HepG2 (cell line): ENCODE results near the gene LRRC27. TPM values are rescaled to one million over a fixed set of nuclear protein-coding genes. Genes with fewer than 3 reads are reported as not detected.

Experiments used
- ASH2L ChIP-seq: fragments of 300-600, 200-600 bp; sonication (generic); IDR thresholded peaks from 2 replicates; pipeline ENCODE4 v1.7.0; 2017; ENCODE audit warnings: low read depth, mild to moderate bottlenecking, moderate library complexity, mixed read lengths, low read length; ENCODE audit not compliant: insufficient read length
- ATM ChIP-seq: fragments of 450-650 bp; IDR thresholded peaks from 2 replicates; pipeline ENCODE4 v1.7.1; 2017; ENCODE audit warnings: mild to moderate bottlenecking, borderline replicate concordance
- CBX5 ChIP-seq: sonication (generic); formaldehyde crosslinking; IDR thresholded peaks from 2 replicates; pipeline ENCODE4 v1.4.0; 2020; ENCODE audit warnings: missing genetic modification reagents, borderline replicate concordance
- FOXP1 ChIP-seq, 2 experiments: fragments of 450-650 bp in 1 of 2; IDR thresholded peaks; 2 replicates each; pipeline ENCODE4 v1.6.1; 2017 to 2018; ENCODE audit warnings: antibody characterized with exemption in 1 of 2
- GABPA ChIP-seq, 2 experiments: IDR thresholded peaks; 2 replicates each; pipeline ENCODE4 v1.6.1; 2011 to 2016; ENCODE audit warnings: low read depth in 2 of 2, low read length in 1 of 2, missing biosample characterization in 1 of 2, missing genetic modification characterization in 1 of 2
- HDAC6 ChIP-seq: fragments of 200-600 bp; sonication (generic); IDR thresholded peaks from 2 replicates; pipeline ENCODE4 v1.7.0; 2017; ENCODE audit warnings: mild to moderate bottlenecking, antibody characterized with exemption, low read length, low read depth
- PHF5A ChIP-seq: IDR thresholded peaks from one replicate; pipeline ENCODE4 v1.6.1; 2018; ENCODE audit warnings: low read depth, missing genetic modification reagents; ENCODE audit not compliant: unreplicated experiment
- ZBTB21 ChIP-seq: sonication (generic); formaldehyde crosslinking; IDR thresholded peaks from 2 replicates; pipeline ENCODE4 v1.4.0; 2020; ENCODE audit warnings: missing genetic modification reagents
- ZFX ChIP-seq: sonication (generic); formaldehyde crosslinking; IDR thresholded peaks from 2 replicates; pipeline ENCODE4 v1.4.0; 2020; ENCODE audit warnings: mild to moderate bottlenecking, low read depth, missing genetic modification reagents, moderate library complexity
- ZNF263 ChIP-seq: sonication (generic); formaldehyde crosslinking; IDR thresholded peaks from 2 replicates; pipeline ENCODE4 v1.4.0; 2020; ENCODE audit warnings: missing genetic modification reagents
- ZNF280D ChIP-seq: sonication (generic); formaldehyde crosslinking; IDR thresholded peaks from 2 replicates; pipeline ENCODE4 v1.5.1; 2020; ENCODE audit warnings: mild to moderate bottlenecking, missing genetic modification reagents
- ZNF317 ChIP-seq: sonication (generic); formaldehyde crosslinking; IDR thresholded peaks from 2 replicates; pipeline ENCODE4 v1.5.0; 2020; ENCODE audit warnings: mild to moderate bottlenecking, missing genetic modification reagents
- ZNF839 ChIP-seq: sonication (generic); formaldehyde crosslinking; IDR thresholded peaks from 2 replicates; pipeline ENCODE4 v1.4.0; 2020; ENCODE audit warnings: missing genetic modification reagents, mild to moderate bottlenecking, borderline replicate concordance
- polyA plus RNA-seq, 8 experiments: library from polyadenylated mRNA; depleted of rRNA in 3 of 8; stranded (reverse) in 7 of 8; unstranded in 1 of 8; fragments of >200 nt; fragmentation: Illumina TruSeq in 4 of 8; extraction: Trizol in 4 of 8; gene quantifications; 2 replicates each; pipeline versions ENCODE4 v1.2.1 to v1.2.3, GENCODE V29; 2011 to 2016; ENCODE audit warnings: low read depth in 4 of 8, missing spikeins in 1 of 8, mixed read lengths in 1 of 8; ENCODE audit not compliant: insufficient read depth in 1 of 8
- total RNA-seq, 5 experiments: library from RNA; depleted of rRNA; stranded (reverse); fragments of >200 nt; fragmentation: Illumina TruSeq; extraction: Trizol; gene quantifications; 2 replicates each; pipeline ENCODE4 v1.2.3, GENCODE V29; 2016; ENCODE audit warnings: low read depth in 1 of 5

The LRRC27 gene
- total and polyA plus RNA-seq, 2 of the 13 experiments (the other 11 are each of a cell fraction or from before 2014, with no cell fraction given), result 4.2 to 4.6 TPM

- no peak for TF ChIP-seq GABPA (IDR thresholded peaks at IDR 0.05; ENCODE audit: low read depth, low read length)
- TF ChIP-seq GABPA (CRISPR knock-in tag; IDR thresholded peaks at IDR 0.05; ENCODE audit: low read depth), result peak; percentile 52; the same call in 1 of the 2 replicates
- TF ChIP-seq ZBTB21 (CRISPR knock-in tag), result no peak
- peak; percentile 47; the same call in 1 of the 2 replicates for TF ChIP-seq ZNF263 (CRISPR knock-in tag)
- no peak for TF ChIP-seq ZNF280D
- 0 out of 2 replicates have a peak, but pooled peaks have one; percentile 3 for TF ChIP-seq ZNF317
- TF ChIP-seq ATM, result no peak
- peak; percentile 5; the same call in 1 of the 2 replicates for TF ChIP-seq ZFX
- no peak for TF ChIP-seq ASH2L
- no peak for TF ChIP-seq CBX5
- TF ChIP-seq HDAC6, result no peak
- no peak for TF ChIP-seq ZNF839 (CRISPR knock-in tag)
- TF ChIP-seq PHF5A (CRISPR knock-in tag), result no peak
- no peak for TF ChIP-seq FOXP1 (IDR thresholded peaks at IDR 0.05)
- TF ChIP-seq FOXP1 (CRISPR knock-in tag; IDR thresholded peaks at IDR 0.05), result no peak
- TF ChIP-seq, all 625 proteins: peak for 10
These were observed 75.9 kb downstream of the LRRC27 start (continued) for GRCh38 chr10:132407846-132408278.
